HG03066 (cell line): ENCODE results near the gene FUT6.

Source experiments
- ATAC-seq: cut with Tn5 transposase; IDR thresholded peaks from one replicate; pipeline ENCODE4 v1.9.1; 2021; ENCODE audit warnings: low read depth; ENCODE audit not compliant: unreplicated experiment

FUT6 gene

DNA sequence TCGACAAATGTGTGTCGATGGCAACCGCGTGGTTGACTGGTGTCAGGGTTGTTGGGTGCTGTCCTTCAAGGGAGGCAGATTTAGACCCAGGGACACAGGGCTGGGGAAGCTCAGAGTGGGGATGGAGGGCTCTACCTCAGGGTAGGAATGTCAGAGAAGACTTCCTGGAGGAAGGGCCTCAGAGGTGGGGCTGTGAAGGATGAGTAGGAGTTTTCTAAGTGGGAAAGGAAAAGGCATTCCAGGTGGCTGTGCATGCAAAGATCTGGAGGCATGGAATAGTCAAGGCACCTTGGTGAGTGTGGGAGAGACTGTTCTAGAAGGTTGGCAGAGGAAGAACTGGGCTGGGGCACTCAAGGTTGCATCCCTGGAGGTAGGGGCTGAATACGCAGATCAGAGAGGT lies 32.6 kb downstream of the FUT6 start:
- ATAC-seq, result no peak

GRCh38 chr19:5806133-5806489 lies 33.4 kb downstream of the FUT6 start:
- no peak for ATAC-seq

- ATAC-seq, result no peak
These were observed 33.9 kb downstream of the FUT6 start for GRCh38 chr19:5805462-5806132.

GRCh38 chr19:5804516-5805461 lies 34.7 kb downstream of the FUT6 start, which contains the start of gene NRTN:
Gene NRTN (plus strand): TSS chr19:5805067. CDS start chr19:5824166, 19,099 bp downstream.
- no peak for ATAC-seq

- ATAC-seq, result no peak
These were observed 35.6 kb downstream of the FUT6 start for GRCh38 chr19:5803752-5804515.

GRCh38 chr19:5803441-5803751 lies 36.1 kb downstream of the FUT6 start:
- no peak for ATAC-seq

DNA sequence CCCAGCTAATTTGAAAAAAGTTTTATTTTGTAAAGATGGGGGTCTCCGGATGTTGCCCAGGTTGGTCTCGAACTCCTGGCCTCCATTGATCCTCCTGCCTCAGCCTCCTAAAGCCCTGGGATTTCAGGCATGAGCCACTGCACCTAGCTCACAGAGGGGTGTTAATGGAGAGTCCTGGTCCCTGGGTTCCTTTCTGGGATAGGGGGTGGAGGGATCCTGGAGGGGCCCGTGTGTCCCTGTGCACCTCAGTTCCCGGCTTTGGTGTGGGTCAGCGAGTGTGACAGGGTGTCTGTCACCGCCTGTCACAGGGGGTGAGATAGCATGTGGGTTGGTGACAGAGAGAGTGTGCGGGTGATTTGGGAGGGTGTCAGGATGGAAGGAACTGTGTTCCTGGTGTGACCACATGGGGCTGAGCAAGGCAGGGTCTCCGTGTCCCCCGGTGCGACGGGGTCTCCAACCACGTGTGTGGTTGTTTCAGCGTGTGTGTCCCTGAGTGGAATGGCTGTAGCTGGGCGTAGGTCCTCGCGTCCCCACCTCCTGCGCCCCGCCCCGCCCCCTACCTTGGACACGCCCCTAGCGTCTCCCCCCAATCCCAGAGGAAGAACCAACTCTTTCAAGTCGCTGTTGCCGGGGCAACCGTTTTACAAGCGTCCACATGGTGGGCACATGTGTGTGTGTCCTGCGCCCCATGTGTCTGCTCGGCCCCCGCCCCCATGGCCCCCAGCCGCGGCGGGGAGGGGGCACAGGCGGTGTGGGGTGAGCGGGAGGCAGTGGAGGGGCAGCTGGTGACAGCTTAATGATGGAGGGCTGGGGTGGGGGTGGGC lies 37.5 kb downstream of the FUT6 start:
- no peak for ATAC-seq

- no peak for ATAC-seq
These were observed 38.9 kb downstream of the FUT6 start for GRCh38 chr19:5800361-5801270.

- ATAC-seq, result no peak
These were observed 40.0 kb downstream of the FUT6 start for GRCh38 chr19:5799247-5800241.

GRCh38 chr19:5798244-5798643 lies 41.3 kb downstream of the FUT6 start:
- no peak for ATAC-seq

- ATAC-seq, result no peak
These were observed 44.1 kb downstream of the FUT6 start for GRCh38 chr19:5795382-5795919.

DNA sequence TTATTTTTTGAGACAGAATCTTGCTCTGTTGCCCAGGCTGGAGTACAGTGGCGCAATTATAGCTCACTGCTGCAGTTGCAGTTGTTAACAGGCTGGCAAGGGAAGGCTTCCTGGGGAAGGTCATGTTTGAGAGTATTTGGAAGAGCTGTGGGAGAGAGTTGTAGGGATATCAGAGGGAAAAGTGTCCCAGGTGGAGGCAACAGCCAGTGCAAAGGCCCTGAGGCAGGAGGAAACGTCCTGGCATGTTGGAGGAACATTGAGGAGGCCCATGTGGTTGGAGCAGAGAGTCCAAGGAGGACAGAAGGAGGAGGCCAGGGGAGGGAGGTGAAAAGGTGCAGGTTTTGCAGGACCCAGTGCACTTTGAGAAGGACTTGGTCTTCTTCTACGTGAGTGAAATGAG lies 46.3 kb downstream of the FUT6 start:
- no peak for ATAC-seq

- no peak for ATAC-seq
These were observed 47.3 kb downstream of the FUT6 start for GRCh38 chr19:5792224-5792623.

- ATAC-seq, result peak; percentile 89
These were observed 48.7 kb downstream of the FUT6 start, which contains the start of gene DUS3L for GRCh38 chr19:5790559-5791520. Gene DUS3L (minus strand): TSS chr19:5791163. CDS start chr19:5791141, 22 bp downstream.

DNA sequence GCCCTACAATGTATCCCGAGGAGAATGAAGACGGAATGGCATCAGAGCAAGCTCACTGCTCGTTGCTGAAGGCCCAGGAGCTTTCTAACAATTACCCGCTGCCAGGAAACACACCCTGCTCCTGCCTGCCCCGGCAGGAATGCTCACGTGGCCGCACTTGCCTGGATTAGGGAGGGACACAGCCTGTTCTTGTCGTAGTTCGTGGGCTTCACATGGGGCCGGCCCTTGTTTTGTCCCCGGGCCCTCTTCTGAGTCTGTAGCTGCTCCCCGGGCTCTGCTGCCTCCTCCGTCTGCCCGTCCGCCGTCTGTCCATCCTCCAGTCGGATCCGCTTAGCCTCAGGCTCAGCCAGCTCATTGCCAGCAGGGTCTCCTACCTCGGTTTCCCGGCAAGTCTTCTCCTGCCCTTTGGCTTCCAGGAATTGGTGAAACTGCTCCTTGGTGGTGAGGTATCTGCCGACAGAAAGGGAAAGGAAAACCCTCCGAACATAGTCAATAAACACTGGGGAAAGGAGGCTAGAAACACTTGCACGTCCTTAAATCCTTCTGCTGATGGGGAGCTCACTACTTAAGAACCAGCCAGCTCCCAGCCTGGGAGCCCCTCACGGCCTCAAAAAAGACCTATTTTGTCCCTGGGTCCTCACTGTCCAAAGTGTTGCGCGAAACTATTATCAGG lies 49.5 kb downstream of the FUT6 start:
- no peak for ATAC-seq

DNA sequence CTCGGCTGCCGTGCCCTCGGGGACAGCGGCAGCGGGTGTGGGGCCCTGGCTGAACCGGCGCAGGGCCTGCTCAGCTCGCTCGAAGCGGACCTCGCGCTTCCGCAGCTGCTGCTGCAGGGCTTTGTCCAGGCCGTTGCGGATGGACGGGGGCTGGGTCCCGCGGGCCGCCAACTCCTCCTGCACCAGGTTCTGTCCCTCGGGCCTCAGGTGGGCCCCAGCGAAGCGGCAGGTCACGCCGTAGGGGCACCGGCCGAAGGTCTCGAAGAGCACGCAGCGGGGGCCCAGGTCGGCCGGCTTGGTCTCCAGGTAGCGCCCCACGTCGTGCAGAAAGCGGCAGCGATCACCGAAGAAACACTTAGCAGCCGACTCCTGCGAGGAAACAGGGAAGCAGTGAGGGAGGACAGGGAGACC lies 50.1 kb downstream of the FUT6 start:
- ATAC-seq, result no peak
